K562 (cell line): ENCODE results near the gene GALNT7. TPM values are rescaled to one million over a fixed set of nuclear protein-coding genes. Genes with fewer than 3 reads are reported as not detected.

Experiments used
- ARID1B ChIP-seq: fragments of 450-650 bp; IDR thresholded peaks from 2 replicates; pipeline ENCODE4 v1.6.1; 2016; ENCODE audit warnings: antibody characterized with exemption, mild to moderate bottlenecking, inconsistent platforms
- BCL6 ChIP-seq: fragments of 250-450 bp; sonication (Bioruptor Pico); IDR thresholded peaks from 2 replicates; pipeline ENCODE4 v1.4.0; 2020
- CBX3 ChIP-seq, 2 experiments: IDR thresholded peaks; 1 replicate in 1 of 2; 2 replicates in 1 of 2; pipeline ENCODE4 v1.6.1; 2012; ENCODE audit warnings: inconsistent platforms in 2 of 2, low read length in 2 of 2, borderline replicate concordance in 1 of 2, control low read depth in 1 of 2
- CTCFL ChIP-seq: IDR thresholded peaks from 2 replicates; pipeline ENCODE4 v1.6.1; 2011; ENCODE audit warnings: borderline replicate concordance, low read depth, mild to moderate bottlenecking, moderate library complexity, low read length; ENCODE audit not compliant: insufficient read depth, poor library complexity, severe bottlenecking
- DACH1 ChIP-seq: fragments of 450-650 bp; IDR thresholded peaks from 2 replicates; pipeline ENCODE4 v1.6.1; 2018; ENCODE audit not compliant: partially characterized antibody
- E2F4 ChIP-seq: sonication (generic); formaldehyde crosslinking; IDR thresholded peaks from 2 replicates; pipeline ENCODE4 v1.8.0; 2022; ENCODE audit warnings: mild to moderate bottlenecking, low read depth, missing genetic modification reagents
- EGR1 ChIP-seq: fragments of 450-650 bp; conservative IDR thresholded peaks from 2 replicates; pipeline ENCODE4 v1.6.1; 2017; ENCODE audit warnings: mild to moderate bottlenecking
- EP300 ChIP-seq: IDR thresholded peaks from 2 replicates; pipeline ENCODE4 v1.6.1; 2012; ENCODE audit warnings: low read length, improper control_type of control experiment
- FOXA3 ChIP-seq, 2 experiments: fragments of 450-650 bp in 1 of 2; sonication (generic) in 1 of 2; formaldehyde crosslinking; IDR thresholded peaks in 1 of 2; conservative IDR thresholded peaks in 1 of 2; 2 replicates each; pipeline versions ENCODE4 v1.4.0 to v1.8.0; 2020 to 2022; ENCODE audit warnings: mild to moderate bottlenecking in 2 of 2, missing genetic modification reagents in 1 of 2
- KLF16 ChIP-seq: IDR thresholded peaks from 2 replicates; pipeline ENCODE4 v1.6.1; 2016; ENCODE audit warnings: antibody characterized with exemption
- NFE2 ChIP-seq: IDR thresholded peaks from 2 replicates; pipeline ENCODE4 v1.6.1; 2014; ENCODE audit warnings: antibody characterized with exemption, low read depth
- PHF20 ChIP-seq: fragments of 450-650 bp; IDR thresholded peaks from 2 replicates; pipeline ENCODE4 v1.6.1; 2018; ENCODE audit not compliant: partially characterized antibody
- POLR2AphosphoS5 ChIP-seq: IDR thresholded peaks from 2 replicates; pipeline ENCODE4 v1.6.1; 2011; ENCODE audit warnings: mild to moderate bottlenecking, low read depth, low read length, moderate library complexity; ENCODE audit not compliant: control insufficient read depth, insufficient read depth
- PREB ChIP-seq: sonication (generic); formaldehyde crosslinking; IDR thresholded peaks from 2 replicates; pipeline ENCODE4 v1.8.1; 2023; ENCODE audit warnings: mild to moderate bottlenecking, missing genetic modification reagents
- PTTG1 ChIP-seq: fragments of 450-650 bp; IDR thresholded peaks from 2 replicates; pipeline ENCODE4 v1.6.1; 2016; ENCODE audit warnings: low read depth, mild to moderate bottlenecking, missing genetic modification characterization, missing compliant biosample characterization
- SAFB ChIP-seq: fragments of 200-400 bp; formaldehyde crosslinking; IDR thresholded peaks from 2 replicates; pipeline ENCODE4 v1.6.1; 2017; ENCODE audit warnings: low read depth, low read length, borderline replicate concordance
- SREBF2 ChIP-seq: sonication (generic); formaldehyde crosslinking; IDR thresholded peaks from 2 replicates; pipeline ENCODE4 v1.4.0; 2020; ENCODE audit warnings: mild to moderate bottlenecking, missing genetic modification reagents
- STAT5A ChIP-seq: IDR thresholded peaks from 2 replicates; pipeline ENCODE4 v1.6.1; 2012; ENCODE audit warnings: low read length, inconsistent platforms, borderline replicate concordance
- ZNF12 ChIP-seq: sonication (generic); formaldehyde crosslinking; IDR thresholded peaks from 2 replicates; pipeline ENCODE4 v1.4.0; 2020; ENCODE audit warnings: mild to moderate bottlenecking, missing genetic modification reagents
- ZNF395 ChIP-seq: fragments of 200-800 bp; sonication (Bioruptor generic); IDR thresholded peaks from 2 replicates; pipeline ENCODE4 v1.6.1; 2017; ENCODE audit warnings: missing genetic modification characterization, missing compliant biosample characterization
- ZNF511 ChIP-seq: sonication (generic); formaldehyde crosslinking; IDR thresholded peaks from 2 replicates; pipeline ENCODE4 v1.8.0; 2022; ENCODE audit warnings: mild to moderate bottlenecking, missing genetic modification reagents
- ZNF696 ChIP-seq: fragments of 250-450 bp; sonication (Bioruptor Pico); conservative IDR thresholded peaks from 2 replicates; pipeline ENCODE4 v1.4.0; 2020; ENCODE audit warnings: mild to moderate bottlenecking, moderate library complexity
- ZNF764 ChIP-seq: fragments of 250-450 bp; sonication (Bioruptor Pico); IDR thresholded peaks from 2 replicates; pipeline ENCODE4 v1.4.0; 2020; ENCODE audit warnings: low read depth, mild to moderate bottlenecking, moderate library complexity
- polyA plus RNA-seq, 8 experiments: library from polyadenylated mRNA; depleted of rRNA in 4 of 8; stranded (reverse) in 5 of 8; unstranded in 3 of 8; fragments of >200 nt; fragmentation: Nextera tagmentation in 2 of 8; fragmentation: Illumina TruSeq in 1 of 8; extraction: Ambion mirVana in 2 of 8; extraction: Trizol in 1 of 8; gene quantifications; 2 replicates each; pipeline versions ENCODE4 v1.2.1 to v1.2.3, GENCODE V29; 2011 to 2014; ENCODE audit warnings: inconsistent platforms in 1 of 8, missing spikeins in 1 of 8
- total RNA-seq, 7 experiments: library from RNA; depleted of rRNA in 6 of 7; stranded (reverse); fragments of >200 nt in 6 of 7; fragmentation: Illumina TruSeq in 2 of 7; extraction: Trizol in 2 of 7; gene quantifications; 2 replicates each; pipeline versions ENCODE4 v1.2.1 to v1.2.3, GENCODE V29; 2011 to 2021; ENCODE audit warnings: low replicate concordance in 1 of 7

GALNT7 gene
- total and polyA plus RNA-seq, 9 of the 15 experiments (the other 6 are each of a cell fraction or from before 2014, with no cell fraction given): 16.7 to 38.7 (median 31.1) TPM

GRCh38 chr4:173208420-173208819 is 39.8 kb downstream of the GALNT7 start (continued):
- TF ChIP-seq DACH1: peak; percentile 72
- no peak for TF ChIP-seq ZNF511 (CRISPR knock-in tag)
- TF ChIP-seq FOXA3 (CRISPR knock-in tag; conservative IDR thresholded peaks at IDR 0.05 in 1 of 2, IDR thresholded peaks at IDR 0.05 in 1 of 2): no peak
- TF ChIP-seq ZNF395: no peak
- TF ChIP-seq PREB (CRISPR knock-in tag): no peak
- TF ChIP-seq STAT5A: peak; percentile 53; the same call in 1 of the 2 replicates
- TF ChIP-seq CBX3 (IDR thresholded peaks at IDR 0.05; ENCODE audit: borderline replicate concordance in 1 of 2, low read length in 2 of 2): peak in 1 of 2 experiments; percentile 18; a peak in 1 of 3 replicates
- TF ChIP-seq CTCFL: no peak
- no peak for TF ChIP-seq PTTG1 (tag)
- TF ChIP-seq ZNF12 (CRISPR knock-in tag): no peak
- no peak for TF ChIP-seq BCL6
- TF ChIP-seq SAFB: no peak
- no peak; the same call in 1 of the 2 replicates for TF ChIP-seq EP300
- peak; percentile 28; the same call in 1 of the 2 replicates for TF ChIP-seq NFE2
- peak; percentile 12; the same call in 1 of the 2 replicates for TF ChIP-seq EGR1
- no peak for TF ChIP-seq PHF20
- no peak for TF ChIP-seq KLF16
- TF ChIP-seq SREBF2: no peak
- no peak for TF ChIP-seq ZNF764 (CRISPR knock-in tag)
- TF ChIP-seq POLR2AphosphoS5: peak; percentile 43; the same call in 1 of the 2 replicates
- no peak for TF ChIP-seq E2F4 (CRISPR knock-in tag)
- peak; percentile 70 for TF ChIP-seq ARID1B
- no peak for TF ChIP-seq ZNF696 (CRISPR knock-in tag)
